H1 (cell line): ENCODE results near the gene MPV17. TPM values are rescaled to one million over a fixed set of nuclear protein-coding genes. Genes with fewer than 3 reads are reported as not detected.

ENCODE experiments used
- CTCF ChIA-PET: fragments of 300-600 bp; sonication (Branson Sonifier 250); formaldehyde crosslinking; loops from one replicate; lab custom pipeline; 2021; ENCODE audit not compliant: partially characterized antibody; lab: Charles Lee
- POLR2A ChIA-PET: fragments of 300-600 bp; sonication (Branson Sonifier 250); formaldehyde crosslinking; loops from one replicate; lab custom pipeline; 2021; ENCODE audit warnings: inconsistent platforms; ENCODE audit not compliant: partially characterized antibody; lab: Charles Lee
- DNase-seq, 2 experiments: peaks; one replicate each; pipeline versions ENCODE4 v3.0.0 to v3.0.0-alpha.2; 2010 to 2022; ENCODE audit warnings: low spot score in 2 of 2, low read depth in 1 of 2, mixed read lengths in 1 of 2
- FAIRE-seq: peaks from 2 replicates; lab custom pipeline; 2011; peaks lifted over from hg19 to GRCh38; lab: Jason Lieb, UNC
- H2AFZ ChIP-seq: 2 replicates; pipeline ENCODE4 v1.8.1; 2012; ENCODE audit warnings: low read length, inconsistent platforms
- H2AK5ac ChIP-seq: 2 replicates; pipeline ENCODE4 v1.6.1; 2013; ENCODE audit warnings: low read depth, low read length
- H2BK120ac ChIP-seq: replicated peaks from 2 replicates; pipeline ENCODE3; 2013; ENCODE audit warnings: low read depth, low read length, inconsistent platforms
- H2BK12ac ChIP-seq: 2 replicates; pipeline ENCODE4 v1.6.1; 2013; ENCODE audit warnings: low read depth, low read length
- H2BK15ac ChIP-seq: 2 replicates; pipeline ENCODE4 v1.6.1; 2013; ENCODE audit warnings: low read length
- H2BK20ac ChIP-seq: 2 replicates; pipeline ENCODE4 v1.6.1; 2013; ENCODE audit warnings: low read length
- H2BK5ac ChIP-seq: 2 replicates; pipeline ENCODE4 v1.6.1; 2013; ENCODE audit warnings: low read depth, low read length
- H3K14ac ChIP-seq: 2 replicates; pipeline ENCODE4 v1.6.1; 2013; ENCODE audit warnings: inconsistent platforms; ENCODE audit not compliant: insufficient read length
- H3K18ac ChIP-seq: 2 replicates; pipeline ENCODE4 v1.6.1; 2013; ENCODE audit warnings: low read length; ENCODE audit errors: extremely low read depth
- H3K23ac ChIP-seq: 2 replicates; pipeline ENCODE4 v1.6.1; 2013; ENCODE audit warnings: inconsistent platforms; ENCODE audit not compliant: insufficient read length
- H3K23me2 ChIP-seq: 2 replicates; pipeline ENCODE4 v1.6.1; 2013; ENCODE audit warnings: low read depth, low read length
- H3K27ac ChIP-seq: 2 replicates; pipeline ENCODE4 v1.6.1; 2011; ENCODE audit warnings: low read depth, low read length, inconsistent platforms
- H3K27me3 ChIP-seq, 4 experiments: replicated peaks in 1 of 4; 1 replicate in 1 of 4; 2 replicates in 3 of 4; pipeline versions ENCODE4 v1.6.1 to v1.8.1; 2011 to 2013; ENCODE audit warnings: low read length in 3 of 4, mild to moderate bottlenecking in 3 of 4, inconsistent platforms in 2 of 4, mixed read lengths in 2 of 4, moderate library complexity in 1 of 4; ENCODE audit not compliant: control insufficient read depth in 3 of 4, insufficient read depth in 3 of 4; ENCODE audit errors: extremely low read depth in 1 of 4
- H3K36me3 ChIP-seq, 4 experiments: 2 replicates each; pipeline versions ENCODE4 v1.6.1 to v1.8.1; 2011 to 2013; ENCODE audit warnings: mild to moderate bottlenecking in 4 of 4, low read length in 3 of 4, moderate library complexity in 2 of 4, control low read depth in 1 of 4, inconsistent platforms in 1 of 4; ENCODE audit not compliant: insufficient read depth in 4 of 4, control insufficient read depth in 2 of 4
- H3K4ac ChIP-seq: replicated peaks from 2 replicates; pipeline ENCODE3; 2013; ENCODE audit warnings: low read length, low read depth, mixed read lengths, inconsistent platforms; ENCODE audit not compliant: insufficient read length
- H3K4me1 ChIP-seq, 4 experiments: replicated peaks in 1 of 4; 1 replicate in 1 of 4; 2 replicates in 3 of 4; pipeline versions ENCODE4 v1.6.1 to v1.8.1; 2011 to 2013; ENCODE audit warnings: low read length in 3 of 4, inconsistent platforms in 2 of 4, mixed read lengths in 1 of 4; ENCODE audit not compliant: insufficient read depth in 4 of 4, control insufficient read depth in 3 of 4
- H3K4me2 ChIP-seq, 2 experiments: 2 replicates each; pipeline versions ENCODE4 v1.6.1 to v1.8.1; 2011 to 2013; ENCODE audit warnings: low read depth in 2 of 2, low read length in 2 of 2, control low read depth in 1 of 2, inconsistent platforms in 1 of 2, mild to moderate bottlenecking in 1 of 2; ENCODE audit not compliant: insufficient read depth in 1 of 2
- H3K4me3 ChIP-seq, 4 experiments: fragments of 200-600, 300-600 bp in 1 of 4; sonication (generic), shearing (Covaris generic), sonication (Bioruptor Twin) in 1 of 4; 2 replicates each; pipeline versions ENCODE4 v1.5.1 to v1.8.1; 2011 to 2016; ENCODE audit warnings: low read length in 4 of 4, low read depth in 3 of 4, control low read depth in 2 of 4, inconsistent platforms in 2 of 4, mild to moderate bottlenecking in 2 of 4, mixed read lengths in 1 of 4, moderate library complexity in 1 of 4; ENCODE audit not compliant: insufficient read depth in 2 of 4; ENCODE audit errors: extremely low read depth in 1 of 4
- H3K56ac ChIP-seq: replicated peaks from 2 replicates; pipeline ENCODE3; 2013; ENCODE audit warnings: low read depth, mild to moderate bottlenecking, mixed read lengths, low read length, inconsistent platforms; ENCODE audit not compliant: insufficient read length
- H3K79me1 ChIP-seq: 2 replicates; pipeline ENCODE4 v1.6.1; 2013; ENCODE audit warnings: low read depth, low read length, control low read depth
- H3K79me2 ChIP-seq, 2 experiments: 2 replicates each; pipeline versions ENCODE4 v1.6.1 to v1.8.1; 2012 to 2013; ENCODE audit warnings: low read length in 2 of 2, mild to moderate bottlenecking in 2 of 2, inconsistent platforms in 1 of 2; ENCODE audit not compliant: insufficient read depth in 2 of 2, control insufficient read depth in 1 of 2
- H3K9ac ChIP-seq, 4 experiments: replicated peaks in 1 of 4; 1 replicate in 1 of 4; 2 replicates in 3 of 4; pipeline versions ENCODE4 v1.6.1 to v1.8.1; 2011 to 2013; ENCODE audit warnings: low read depth in 3 of 4, low read length in 3 of 4, control low read depth in 2 of 4, mild to moderate bottlenecking in 2 of 4, moderate library complexity in 2 of 4, inconsistent platforms in 1 of 4; ENCODE audit errors: extremely low read depth in 1 of 4
- H3K9me3 ChIP-seq, 2 experiments: 2 replicates each; pipeline versions ENCODE4 v1.6.1 to v1.8.1; 2012 to 2013; ENCODE audit warnings: mild to moderate bottlenecking in 2 of 2, moderate library complexity in 2 of 2, control low read depth in 1 of 2, inconsistent platforms in 1 of 2, low read depth in 1 of 2, low read length in 1 of 2, mixed read lengths in 1 of 2; ENCODE audit not compliant: insufficient read depth in 2 of 2
- H4K20me1 ChIP-seq, 2 experiments: replicated peaks in 1 of 2; 2 replicates each; pipeline versions ENCODE3 to v1.8.1; 2011 to 2013; ENCODE audit warnings: inconsistent platforms in 2 of 2, low read length in 2 of 2, mild to moderate bottlenecking in 1 of 2; ENCODE audit not compliant: insufficient read depth in 2 of 2, control insufficient read depth in 1 of 2
- H4K5ac ChIP-seq: 2 replicates; pipeline ENCODE4 v1.6.1; 2013; ENCODE audit warnings: low read length, low read depth, mixed read lengths, inconsistent platforms; ENCODE audit not compliant: insufficient read length
- H4K8ac ChIP-seq: 2 replicates; pipeline ENCODE4 v1.8.0; 2013; ENCODE audit warnings: mild to moderate bottlenecking, moderate library complexity, low read length, inconsistent platforms; ENCODE audit not compliant: insufficient read depth; ENCODE audit errors: extremely low read depth
- H4K91ac ChIP-seq: replicated peaks from 2 replicates; pipeline ENCODE3; 2013; ENCODE audit warnings: low read length, mixed read lengths, inconsistent platforms; ENCODE audit not compliant: insufficient read length
- SAP30 ChIP-seq: fragments of 300-600 bp; sonication (generic); IDR thresholded peaks from 2 replicates; pipeline ENCODE4 v1.7.1; 2012; ENCODE audit warnings: low read length, moderate library complexity, mild to moderate bottlenecking, inconsistent platforms; ENCODE audit not compliant: insufficient read depth, insufficient replicate concordance
- SIRT6 ChIP-seq: IDR thresholded peaks from one replicate; pipeline ENCODE4 v1.7.1; 2012; ENCODE audit warnings: low read length, inconsistent platforms
- SIX5 ChIP-seq: IDR thresholded peaks from 2 replicates; pipeline ENCODE4 v1.6.1; 2011; ENCODE audit warnings: mild to moderate bottlenecking, low read depth, low read length
- SUZ12 ChIP-seq: fragments of 200-600 bp; sonication (generic); IDR thresholded peaks from 2 replicates; pipeline ENCODE4 v1.6.1; 2012; ENCODE audit warnings: mild to moderate bottlenecking, inconsistent platforms, low read length, moderate library complexity, mixed read lengths
- ZNF274 ChIP-seq: IDR thresholded peaks from 2 replicates; pipeline ENCODE4 v1.7.0; 2012; ENCODE audit warnings: low read length, borderline replicate concordance; ENCODE audit errors: extremely low read depth
- WGBS, 2 experiments: shearing (Covaris generic) in 1 of 2; methylation state at CpG; one replicate each; pipeline versions ENCODE4 v1.1.6 to v1.1.7; 2013 to 2015; ENCODE audit warnings: low lambda C conversion rate in 2 of 2, mixed read lengths in 2 of 2, inconsistent platforms in 1 of 2, low coverage in 1 of 2, missing lambda C conversion rate in 1 of 2; ENCODE audit not compliant: insufficient replicate concordance in 2 of 2, insufficient coverage in 1 of 2, insufficient read length in 1 of 2; ENCODE audit errors: extremely low coverage in 1 of 2, missing lambda C conversion rate in 1 of 2; 5-methylcytosine and 5-hydroxymethylcytosine counted together
- polyA plus RNA-seq, 7 experiments: library from polyadenylated mRNA; depleted of rRNA in 3 of 7; stranded (reverse) in 5 of 7; unstranded in 2 of 7; fragments of >200 nt in 5 of 7; fragments of 200-250 nt in 2 of 7; gene quantifications; 1 replicate in 5 of 7; 2 replicates in 1 of 7; 4 replicates in 1 of 7; pipeline versions ENCODE4 v1.2.1 to v1.2.3, GENCODE V29; 2011 to 2013; ENCODE audit warnings: missing spikeins in 2 of 7, mixed read lengths in 2 of 7
- total RNA-seq: library from RNA; stranded (reverse); fragmentation: NEBNext Ultra II Directional; extraction: Animal tissue kit (Norgen Biotek cat#: 25700); gene quantifications from 2 replicates; pipeline ENCODE4 v1.2.1, GENCODE V29; 2021
- TF ChIP-seq, protein P1 (sequence below), 3 experiments: IDR thresholded peaks; 1 replicate in 2 of 3; 2 replicates in 1 of 3; pipeline versions ENCODE4 v1.5.1 to v1.6.1; 2011; ENCODE audit warnings: low read length in 3 of 3, mild to moderate bottlenecking in 3 of 3, inconsistent platforms in 2 of 3, low read depth in 1 of 3, moderate library complexity in 1 of 3; ENCODE audit not compliant: insufficient read depth in 1 of 3; ENCODE audit errors: control extremely low read depth in 1 of 3
- TF ChIP-seq, protein P2 (sequence below): IDR thresholded peaks from 2 replicates; pipeline ENCODE4 v1.6.1; 2011; ENCODE audit warnings: low read depth, mild to moderate bottlenecking, low read length; ENCODE audit not compliant: insufficient read depth

The MPV17 gene
- total and polyA plus RNA-seq, 2 of the 8 experiments (the other 6 are each of a cell fraction or from before 2014, with no cell fraction given): 45.2 to 181 TPM

GRCh38 chr2:27270670-27271069 is 52.2 kb downstream of the MPV17 start:
- no peak overlapping the region for H4K5ac ChIP-seq
- H3K36me3 ChIP-seq: no peaks in the 10 kb centered on the region
- DNase-seq: no peak
- WGBS, 2 experiments: 90% methylated on average over 2 of the region's 2 CpGs; no CpG with 5 or more reads in 1 of the 2 experiments
- no peak overlapping the region for H4K91ac ChIP-seq
- no peak overlapping the region for H4K8ac ChIP-seq
- H3K23ac ChIP-seq: no peak overlapping the region
- no peaks in the 10 kb centered on the region for H3K23me2 ChIP-seq
- H2BK5ac ChIP-seq: no peak overlapping the region
- H3K9me3 ChIP-seq: no peaks in the 10 kb centered on the region
- no peak overlapping the region for H3K4ac ChIP-seq
- POLR2A ChIA-PET: interaction anchor here (1.3 to 4.9 kb wide), 4 partner anchors 10 to 22 kb away, joined by 3 to 22 read pairs (median 5); partner anchors contain the start of gene TRIM54
- no peak overlapping the region for H2BK15ac ChIP-seq
- H3K4me2 ChIP-seq: no peak overlapping the region
- no peak overlapping the region for H2BK120ac ChIP-seq
- no peak overlapping the region for H3K4me3 ChIP-seq
- no peak overlapping the region for H3K14ac ChIP-seq
- H3K4me1 ChIP-seq: peaks cover 0 to 5% (median 0%) of the 10 kb centered on the region in 4 experiments; a peak in 2 of 7 replicates
- CTCF ChIA-PET: interaction anchor here (0.9 to 14.1 kb wide), 9 partner anchors 10 to 328 kb away, joined by 3 to 288 read pairs (median 4); partner anchors contain the start of genes DNAJC5G, TRIM54 and UCN
- H3K79me1 ChIP-seq: no peaks in the 10 kb centered on the region
- H3K56ac ChIP-seq: no peak overlapping the region
- H3K79me2 ChIP-seq: no peaks in the 10 kb centered on the region
- TF ChIP-seq SUZ12: no peak
- no peak for TF ChIP-seq ZNF274
- TF ChIP-seq SAP30: no peak
- TF ChIP-seq SIRT6: no peak
- TF ChIP-seq, protein P1, sequence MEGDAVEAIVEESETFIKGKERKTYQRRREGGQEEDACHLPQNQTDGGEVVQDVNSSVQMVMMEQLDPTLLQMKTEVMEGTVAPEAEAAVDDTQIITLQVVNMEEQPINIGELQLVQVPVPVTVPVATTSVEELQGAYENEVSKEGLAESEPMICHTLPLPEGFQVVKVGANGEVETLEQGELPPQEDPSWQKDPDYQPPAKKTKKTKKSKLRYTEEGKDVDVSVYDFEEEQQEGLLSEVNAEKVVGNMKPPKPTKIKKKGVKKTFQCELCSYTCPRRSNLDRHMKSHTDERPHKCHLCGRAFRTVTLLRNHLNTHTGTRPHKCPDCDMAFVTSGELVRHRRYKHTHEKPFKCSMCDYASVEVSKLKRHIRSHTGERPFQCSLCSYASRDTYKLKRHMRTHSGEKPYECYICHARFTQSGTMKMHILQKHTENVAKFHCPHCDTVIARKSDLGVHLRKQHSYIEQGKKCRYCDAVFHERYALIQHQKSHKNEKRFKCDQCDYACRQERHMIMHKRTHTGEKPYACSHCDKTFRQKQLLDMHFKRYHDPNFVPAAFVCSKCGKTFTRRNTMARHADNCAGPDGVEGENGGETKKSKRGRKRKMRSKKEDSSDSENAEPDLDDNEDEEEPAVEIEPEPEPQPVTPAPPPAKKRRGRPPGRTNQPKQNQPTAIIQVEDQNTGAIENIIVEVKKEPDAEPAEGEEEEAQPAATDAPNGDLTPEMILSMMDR (IDR thresholded peaks at IDR 0.05; ENCODE audit: control extremely low read depth in 1 of 3, insufficient read depth in 1 of 3, low read depth in 1 of 3, low read length in 3 of 3): no peak
- no peak for TF ChIP-seq SIX5
- TF ChIP-seq, protein P2, sequence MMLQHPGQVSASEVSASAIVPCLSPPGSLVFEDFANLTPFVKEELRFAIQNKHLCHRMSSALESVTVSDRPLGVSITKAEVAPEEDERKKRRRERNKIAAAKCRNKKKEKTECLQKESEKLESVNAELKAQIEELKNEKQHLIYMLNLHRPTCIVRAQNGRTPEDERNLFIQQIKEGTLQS: no peak
- FAIRE-seq: no peak
- no peak overlapping the region for H3K9ac ChIP-seq
- no peak overlapping the region for H3K18ac ChIP-seq
- H3K27me3 ChIP-seq: peaks cover 2 to 14% (median 10%) of the 10 kb centered on the region in 4 experiments
- H3K27ac ChIP-seq: no peak overlapping the region
- no peak overlapping the region for H2AK5ac ChIP-seq
- H2BK20ac ChIP-seq: no peak overlapping the region
- H4K20me1 ChIP-seq: no peaks in the 10 kb centered on the region
- no peak overlapping the region for H2BK12ac ChIP-seq
- no peak overlapping the region for H2AFZ ChIP-seq
